T-helper 1 cell treated with Interleukin-12 subunit alpha and Interleukin-12 subunit beta and Interleukin-4 antibody, amounts not matched to agents 30 μg/mL and 1 μg/mL, for 36 hours (primary cell): Measurements from ENCODE around the gene PAPPA2.

Experiments used
- H3K27ac Mint-ChIP-seq: one replicate; pipeline ENCODE4 v1.8.0; 2021; ENCODE audit warnings: mild to moderate bottlenecking, mixed read lengths
- H3K27me3 Mint-ChIP-seq: one replicate; pipeline ENCODE4 v1.8.0; 2021; ENCODE audit warnings: low read depth, mixed read lengths
- H3K36me3 Mint-ChIP-seq: one replicate; pipeline ENCODE4 v1.8.0; 2021; ENCODE audit warnings: low read depth, mixed read lengths
- H3K4me1 Mint-ChIP-seq: one replicate; pipeline ENCODE4 v1.8.0; 2021; ENCODE audit warnings: low read depth, mixed read lengths
- H3K4me3 Mint-ChIP-seq: one replicate; pipeline ENCODE4 v1.8.0; 2021; ENCODE audit warnings: mild to moderate bottlenecking, moderate library complexity, mixed read lengths
- H3K9me3 Mint-ChIP-seq: one replicate; pipeline ENCODE4 v1.8.0; 2021; ENCODE audit warnings: mixed read lengths

PAPPA2 gene

DNA sequence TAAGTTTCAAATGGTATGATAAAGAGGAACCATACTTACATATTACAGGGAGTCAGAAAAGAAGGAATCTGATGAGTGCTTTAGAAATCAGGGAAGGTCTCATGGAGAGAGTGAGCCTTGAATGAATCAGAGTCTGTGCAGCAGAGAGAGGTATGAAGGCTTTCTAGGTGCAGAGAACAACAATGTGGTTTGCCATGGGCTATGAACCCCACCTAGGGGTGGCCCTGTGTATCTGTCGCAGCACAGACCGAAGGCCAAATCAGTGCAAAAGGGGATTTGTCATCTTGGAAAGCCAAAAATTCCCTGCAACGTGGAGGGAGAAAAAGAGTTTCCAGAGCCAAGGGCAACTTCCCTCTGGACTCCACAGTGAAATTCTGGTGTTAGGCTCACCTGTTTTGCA, 3.5 kb downstream of the PAPPA2 start:
- H3K4me3 Mint-ChIP-seq = no peak overlapping the region
- no peaks in the 10 kb centered on the region for H3K27me3 Mint-ChIP-seq
- no peaks in the 10 kb centered on the region for H3K36me3 Mint-ChIP-seq
- no peaks in the 10 kb centered on the region for H3K9me3 Mint-ChIP-seq
- H3K27ac Mint-ChIP-seq = no peak overlapping the region
- no peaks in the 10 kb centered on the region for H3K4me1 Mint-ChIP-seq

DNA sequence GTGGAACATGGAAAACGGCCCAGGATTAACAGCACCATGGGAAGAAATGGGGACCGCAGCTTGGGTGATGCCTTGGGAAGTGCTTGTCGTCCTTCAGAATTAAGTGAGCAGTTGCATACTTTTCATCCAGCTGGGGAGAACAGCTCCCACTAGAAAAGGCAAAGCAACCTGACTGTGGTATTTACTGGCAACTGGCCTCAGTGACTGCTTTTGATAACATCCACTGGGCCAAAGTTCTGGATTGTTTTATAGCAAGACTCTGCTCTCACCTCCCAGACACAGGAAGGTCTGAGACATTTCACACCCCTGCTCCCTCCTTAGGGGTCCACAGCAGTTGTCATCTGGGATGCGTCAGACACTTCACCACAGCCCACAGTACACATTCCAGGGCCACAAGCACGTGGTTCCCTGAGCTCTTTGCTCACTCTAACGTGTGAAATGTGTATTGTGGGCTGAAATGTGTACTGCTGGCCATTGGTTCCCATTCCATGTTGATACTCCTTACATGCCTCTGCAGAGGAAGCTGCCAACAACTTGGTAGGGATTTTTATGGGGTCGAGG, 6.6 kb downstream of the PAPPA2 start:
- H3K9me3 Mint-ChIP-seq = no peaks in the 10 kb centered on the region
- H3K27ac Mint-ChIP-seq = no peak overlapping the region
- no peak overlapping the region for H3K4me3 Mint-ChIP-seq

DNA sequence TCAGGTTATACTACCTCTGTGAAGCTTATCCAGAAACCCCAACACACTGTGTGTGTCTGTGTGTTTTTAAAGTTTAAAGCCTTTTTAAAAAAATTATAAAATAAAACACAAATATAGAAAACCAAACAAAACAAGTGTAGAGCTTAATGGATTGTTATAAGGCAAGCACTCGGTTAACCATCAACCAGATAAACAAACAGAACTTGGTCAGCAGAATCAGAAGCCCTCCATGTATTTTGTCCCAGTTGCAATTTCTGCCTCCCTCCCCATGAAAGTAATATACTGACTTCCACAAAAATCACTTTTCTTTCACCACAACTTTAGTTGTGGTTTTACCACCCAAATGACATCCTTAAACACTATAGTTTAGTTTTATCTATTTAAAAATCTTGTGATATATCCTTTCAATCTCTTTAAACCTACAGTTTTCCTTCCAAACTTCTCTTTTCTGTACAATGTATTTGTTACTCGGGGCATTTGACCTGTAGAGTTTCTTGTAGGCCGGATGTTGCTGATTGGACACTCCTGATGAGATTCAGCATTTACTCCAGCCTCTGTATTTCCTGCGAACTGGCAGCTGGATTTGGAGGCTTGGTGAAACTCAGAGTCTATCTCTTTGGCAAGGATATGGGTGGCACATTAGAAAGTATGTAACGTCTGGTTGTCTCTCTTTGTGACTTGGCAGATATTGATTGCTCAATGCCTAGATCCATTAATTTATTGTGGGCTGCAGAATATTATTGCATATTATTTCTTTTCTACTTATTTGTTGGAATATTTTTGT, 8.6 kb downstream of the PAPPA2 start:
- no peaks in the 10 kb centered on the region for H3K36me3 Mint-ChIP-seq
- no peaks in the 10 kb centered on the region for H3K27me3 Mint-ChIP-seq

More for the DNA sequence above, 6.6 kb downstream of the PAPPA2 start:
- H3K4me1 Mint-ChIP-seq = no peaks in the 10 kb centered on the region
- no peaks in the 10 kb centered on the region for H3K27me3 Mint-ChIP-seq
- H3K36me3 Mint-ChIP-seq = no peaks in the 10 kb centered on the region

DNA sequence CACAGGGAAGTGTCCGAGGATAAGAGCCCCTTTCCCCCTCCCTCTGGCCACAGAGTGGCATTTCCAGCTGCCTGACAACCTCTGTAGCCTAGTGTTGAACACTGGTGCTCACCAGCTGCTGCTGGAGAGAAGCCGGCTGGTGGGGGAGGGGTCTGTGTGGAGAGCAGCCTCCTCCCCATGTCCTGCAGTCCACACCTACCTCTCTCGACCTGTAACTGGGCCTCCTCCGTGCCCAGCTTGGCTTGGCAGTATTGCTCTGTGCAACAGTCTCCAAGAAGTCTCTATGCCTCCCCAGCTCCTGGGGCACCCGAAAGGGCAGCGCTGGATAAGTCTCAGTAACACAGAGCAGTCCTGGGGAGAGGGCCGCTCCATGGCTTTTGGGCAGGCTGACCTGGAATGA, 17.0 kb downstream of the PAPPA2 start:
- no peak overlapping the region for H3K4me3 Mint-ChIP-seq
- no peaks in the 10 kb centered on the region for H3K36me3 Mint-ChIP-seq
- H3K9me3 Mint-ChIP-seq = no peaks in the 10 kb centered on the region
- no peak overlapping the region for H3K27ac Mint-ChIP-seq
- H3K27me3 Mint-ChIP-seq = peaks cover 5% of the 10 kb centered on the region
- H3K4me1 Mint-ChIP-seq = no peaks in the 10 kb centered on the region

More for the DNA sequence above, 8.6 kb downstream of the PAPPA2 start:
- Mint-ChIP-seq H3K27ac (no peak overlapping the region), H3K9me3 (no peaks in the 10 kb centered on the region), H3K4me3 (no peak overlapping the region), H3K4me1 (no peaks in the 10 kb centered on the region)

DNA sequence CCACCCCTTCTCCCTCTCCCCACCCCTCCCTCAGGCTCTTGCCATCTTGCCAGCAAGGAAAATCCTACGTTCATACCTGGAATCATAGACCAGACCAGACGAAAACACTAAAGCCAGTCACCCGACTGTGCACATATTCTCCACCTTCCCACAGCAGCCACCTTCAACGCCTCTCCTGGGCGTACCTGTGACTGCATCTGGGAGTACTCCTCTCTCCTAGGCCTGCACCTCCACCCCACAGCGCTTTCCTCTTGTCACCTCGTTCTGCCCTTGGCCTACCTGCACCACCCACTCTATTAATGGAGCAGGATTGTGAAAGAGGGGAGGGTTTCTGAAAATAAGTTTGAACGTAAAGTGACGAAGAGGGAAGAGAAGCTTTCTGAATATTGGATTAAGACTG, 17.8 kb downstream of the PAPPA2 start:
- H3K36me3 Mint-ChIP-seq = no peaks in the 10 kb centered on the region
- no peak overlapping the region for H3K4me3 Mint-ChIP-seq
- H3K27me3 Mint-ChIP-seq = peaks cover 5% of the 10 kb centered on the region
- H3K4me1 Mint-ChIP-seq = no peaks in the 10 kb centered on the region
- H3K27ac Mint-ChIP-seq = no peak overlapping the region
- H3K9me3 Mint-ChIP-seq = no peaks in the 10 kb centered on the region

DNA sequence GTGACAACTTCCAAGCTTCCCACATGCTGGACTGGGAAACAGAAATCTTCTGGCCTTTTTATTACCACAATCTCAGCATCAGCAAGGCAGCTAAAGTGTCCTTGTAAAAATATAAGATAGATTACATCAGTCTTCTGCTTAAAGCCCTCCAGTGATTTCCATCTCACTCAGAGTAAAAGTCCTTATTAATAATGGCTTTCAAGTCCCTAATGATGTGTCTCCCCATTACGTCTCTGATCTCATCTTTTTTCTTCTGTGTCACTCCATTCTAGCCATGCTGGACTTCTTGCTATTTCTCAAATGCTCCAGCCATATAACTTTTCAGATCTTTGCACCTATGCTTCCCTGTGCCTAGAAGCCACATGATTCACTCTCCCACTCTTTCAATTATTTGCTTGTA, 22.1 kb downstream of the PAPPA2 start:
- Mint-ChIP-seq H3K27ac (no peak overlapping the region), H3K36me3 (no peaks in the 10 kb centered on the region), H3K9me3 (no peaks in the 10 kb centered on the region), H3K27me3 (peaks cover 5% of the 10 kb centered on the region), H3K4me1 (no peaks in the 10 kb centered on the region), H3K4me3 (no peak overlapping the region)

DNA sequence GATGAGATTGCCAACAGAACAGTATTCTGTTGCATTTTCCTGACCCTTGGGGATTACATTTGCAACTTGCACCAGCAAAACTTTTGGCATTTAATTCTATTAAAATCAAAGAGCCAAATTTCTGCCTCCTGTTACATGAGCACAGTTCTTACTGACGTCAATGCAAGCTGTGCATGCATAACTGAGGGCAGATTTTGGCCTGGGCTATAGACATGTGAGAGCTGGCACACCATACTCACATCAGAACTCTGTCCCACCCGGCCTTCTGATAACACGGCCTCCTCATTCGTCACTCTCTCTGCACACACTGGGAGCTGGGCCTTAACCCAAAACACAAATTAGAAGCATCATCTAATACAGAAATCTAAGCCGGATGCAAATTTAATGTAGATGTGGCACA, 31.5 kb downstream of the PAPPA2 start:
- Mint-ChIP-seq H3K4me3 (no peak overlapping the region), H3K4me1 (no peaks in the 10 kb centered on the region), H3K36me3 (no peaks in the 10 kb centered on the region), H3K27ac (no peak overlapping the region), H3K27me3 (no peaks in the 10 kb centered on the region), H3K9me3 (no peaks in the 10 kb centered on the region)

DNA sequence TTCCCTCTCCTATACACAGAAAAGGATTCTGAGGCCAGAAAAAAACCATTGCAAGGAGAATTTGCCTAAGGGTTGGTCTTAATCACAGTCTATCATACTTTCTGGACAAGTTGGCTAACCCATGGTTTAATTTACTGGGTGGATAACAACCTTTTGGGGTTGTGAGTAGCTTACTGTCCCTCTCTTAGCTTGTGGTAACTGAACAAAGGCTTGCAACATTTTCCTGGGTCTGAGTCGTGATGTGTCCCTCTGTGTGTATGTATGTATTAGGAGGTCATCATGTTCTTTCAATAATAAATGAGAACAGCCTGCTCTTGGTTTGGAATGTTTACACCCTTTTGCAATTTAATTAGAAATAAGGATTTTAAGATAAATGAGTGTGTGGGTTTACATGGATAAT, 36.7 kb downstream of the PAPPA2 start:
- no peaks in the 10 kb centered on the region for H3K36me3 Mint-ChIP-seq
- no peak overlapping the region for H3K27ac Mint-ChIP-seq
- no peaks in the 10 kb centered on the region for H3K27me3 Mint-ChIP-seq
- no peaks in the 10 kb centered on the region for H3K9me3 Mint-ChIP-seq
- H3K4me3 Mint-ChIP-seq = no peak overlapping the region
- no peaks in the 10 kb centered on the region for H3K4me1 Mint-ChIP-seq

DNA sequence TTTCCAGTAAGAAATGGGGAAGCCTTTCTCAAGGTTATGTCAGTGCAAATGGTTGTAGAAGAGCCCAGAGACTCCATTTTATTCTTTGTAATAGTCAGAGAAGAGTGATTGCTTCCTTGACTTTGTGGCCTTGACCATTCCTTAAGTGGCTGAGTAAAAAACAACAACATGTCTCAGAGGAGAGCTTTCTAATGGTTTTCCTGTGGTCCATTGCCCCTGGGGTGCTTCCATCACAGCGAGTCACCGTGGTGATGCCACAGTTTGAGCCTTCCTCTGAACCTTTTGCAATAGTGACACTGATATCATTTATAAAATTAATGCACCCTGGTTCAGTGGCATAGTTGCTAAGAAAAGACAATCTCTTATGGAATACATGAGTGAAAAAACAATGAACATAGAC, 38.6 kb downstream of the PAPPA2 start:
- H3K36me3 Mint-ChIP-seq = no peaks in the 10 kb centered on the region
- H3K4me1 Mint-ChIP-seq = no peaks in the 10 kb centered on the region
- no peaks in the 10 kb centered on the region for H3K9me3 Mint-ChIP-seq
- H3K27me3 Mint-ChIP-seq = no peaks in the 10 kb centered on the region
- H3K4me3 Mint-ChIP-seq = no peak overlapping the region
- no peak overlapping the region for H3K27ac Mint-ChIP-seq

DNA sequence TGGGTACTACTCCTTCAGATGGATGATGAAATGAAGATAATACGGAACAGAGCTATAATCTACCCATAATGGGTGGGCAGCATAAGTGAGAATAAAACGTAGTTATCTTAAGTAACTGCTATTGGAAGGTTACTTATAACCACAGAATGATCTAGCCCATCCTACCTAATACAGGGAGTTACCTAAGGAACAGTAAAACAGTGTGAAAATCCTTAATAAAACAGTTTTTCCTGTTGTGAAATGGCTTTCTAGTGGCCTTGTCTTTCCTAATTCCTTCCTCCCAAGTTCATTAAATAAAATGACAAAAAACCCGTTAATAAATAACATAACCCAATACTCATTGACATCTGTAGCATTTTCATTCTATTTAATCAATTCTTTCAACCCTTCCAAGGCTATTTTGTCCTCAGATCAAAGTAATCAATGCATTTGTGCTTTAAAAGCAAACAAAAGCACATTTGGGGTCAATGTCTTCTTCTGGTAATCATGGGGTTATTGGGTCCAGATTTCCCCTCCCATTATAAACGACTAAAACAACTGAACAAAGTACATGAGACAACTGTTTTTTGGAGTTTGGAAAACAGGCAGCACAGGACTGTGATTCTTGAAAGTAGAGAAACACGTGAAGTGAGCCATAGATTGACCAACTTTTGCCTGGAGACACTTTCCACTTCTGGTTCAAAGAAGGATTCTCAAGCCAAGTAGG, 42.0 kb downstream of the PAPPA2 start:
- no peaks in the 10 kb centered on the region for H3K9me3 Mint-ChIP-seq
- no peak overlapping the region for H3K4me3 Mint-ChIP-seq
- H3K4me1 Mint-ChIP-seq = no peaks in the 10 kb centered on the region
- no peaks in the 10 kb centered on the region for H3K27me3 Mint-ChIP-seq
- H3K36me3 Mint-ChIP-seq = no peaks in the 10 kb centered on the region
- H3K27ac Mint-ChIP-seq = no peak overlapping the region

DNA sequence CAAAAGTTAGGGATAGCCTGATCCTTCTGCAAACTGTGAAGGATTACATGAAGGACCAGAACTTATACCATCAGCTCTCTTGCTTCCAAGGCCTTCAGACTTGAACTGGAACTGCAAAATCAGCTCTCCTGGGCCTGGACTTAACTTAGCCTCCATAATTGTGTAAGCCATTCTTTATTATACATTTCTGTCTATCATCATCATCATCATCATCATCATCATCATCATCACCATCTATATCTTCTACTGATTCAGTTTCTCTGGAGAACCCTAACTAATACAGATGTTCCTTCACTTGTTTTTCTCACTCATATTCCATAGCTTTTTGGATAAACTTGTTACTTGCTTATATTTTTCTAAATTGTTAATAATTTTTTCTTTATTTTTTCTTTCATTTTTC, 50.0 kb downstream of the PAPPA2 start:
- Mint-ChIP-seq H3K9me3 (peaks cover 5% of the 10 kb centered on the region), H3K4me3 (no peak overlapping the region), H3K27ac (no peak overlapping the region), H3K36me3 (no peaks in the 10 kb centered on the region), H3K4me1 (no peaks in the 10 kb centered on the region), H3K27me3 (no peaks in the 10 kb centered on the region)

DNA sequence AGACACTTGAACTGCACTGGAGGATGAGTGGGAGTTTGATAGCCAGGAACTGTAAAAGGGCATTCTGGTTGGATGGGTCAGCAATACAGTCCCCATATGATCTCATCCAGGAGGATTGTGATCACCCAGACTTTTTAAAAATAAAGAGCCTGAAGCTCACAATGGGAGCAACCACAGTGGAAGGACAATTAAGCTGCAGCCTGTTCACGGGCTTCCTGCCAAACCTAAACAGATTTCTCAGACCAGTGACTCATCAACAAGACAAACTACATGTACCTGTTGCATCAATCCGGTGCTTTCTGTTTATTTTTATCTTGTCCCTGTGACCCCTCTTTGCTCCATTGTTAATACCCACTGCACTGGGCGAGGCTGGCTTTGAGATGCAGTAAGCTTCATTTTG, 52.3 kb downstream of the PAPPA2 start:
- no peak overlapping the region for H3K4me3 Mint-ChIP-seq
- no peak overlapping the region for H3K27ac Mint-ChIP-seq
- H3K4me1 Mint-ChIP-seq = no peaks in the 10 kb centered on the region
- H3K27me3 Mint-ChIP-seq = no peaks in the 10 kb centered on the region
- H3K9me3 Mint-ChIP-seq = peaks cover 5% of the 10 kb centered on the region
- H3K36me3 Mint-ChIP-seq = no peaks in the 10 kb centered on the region

DNA sequence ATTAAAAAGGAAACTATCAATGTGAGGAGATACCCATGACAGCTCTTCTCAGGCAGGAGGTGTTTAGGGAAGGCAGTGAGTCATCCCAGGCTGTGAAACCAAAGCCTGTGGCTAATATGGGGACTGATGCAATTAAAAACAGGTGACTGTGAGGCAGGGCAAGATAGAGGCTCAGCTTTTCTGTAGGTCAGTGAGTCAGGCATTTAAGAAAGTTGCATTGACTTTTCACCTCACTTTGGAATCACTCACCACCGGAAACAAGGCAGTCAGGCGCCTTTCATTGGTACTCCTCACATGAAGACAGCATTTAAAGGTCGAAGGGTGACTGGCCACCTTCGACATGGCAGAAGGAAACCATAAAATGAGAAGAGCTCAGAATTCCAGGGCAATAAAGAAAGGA, 54.5 kb downstream of the PAPPA2 start:
- Mint-ChIP-seq H3K4me1 (no peaks in the 10 kb centered on the region), H3K9me3 (peaks cover 5% of the 10 kb centered on the region), H3K27ac (no peak overlapping the region), H3K27me3 (no peaks in the 10 kb centered on the region), H3K4me3 (no peak overlapping the region), H3K36me3 (no peaks in the 10 kb centered on the region)

DNA sequence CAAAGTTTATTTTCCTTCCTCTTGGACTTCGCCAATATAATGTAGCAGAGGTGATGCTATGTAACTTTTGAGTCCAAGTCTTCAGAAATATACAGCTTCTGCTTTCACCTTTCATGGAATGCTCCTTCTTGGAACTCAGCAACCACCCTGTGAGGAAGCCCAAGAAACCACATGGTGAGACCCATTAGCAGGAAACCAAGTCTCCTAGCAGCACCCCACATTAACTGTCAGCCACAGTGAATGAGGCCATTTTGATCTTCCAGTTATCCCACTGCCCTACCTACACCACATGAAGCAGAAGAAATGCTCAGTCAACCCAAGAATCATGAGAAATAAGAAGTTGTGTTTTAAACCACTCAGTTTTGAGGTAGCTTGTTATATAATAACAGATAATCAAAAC, 58.2 kb downstream of the PAPPA2 start:
- Mint-ChIP-seq H3K4me3 (no peak overlapping the region), H3K36me3 (no peaks in the 10 kb centered on the region), H3K27ac (no peak overlapping the region), H3K9me3 (peaks cover 4% of the 10 kb centered on the region), H3K27me3 (no peaks in the 10 kb centered on the region), H3K4me1 (no peaks in the 10 kb centered on the region)

DNA sequence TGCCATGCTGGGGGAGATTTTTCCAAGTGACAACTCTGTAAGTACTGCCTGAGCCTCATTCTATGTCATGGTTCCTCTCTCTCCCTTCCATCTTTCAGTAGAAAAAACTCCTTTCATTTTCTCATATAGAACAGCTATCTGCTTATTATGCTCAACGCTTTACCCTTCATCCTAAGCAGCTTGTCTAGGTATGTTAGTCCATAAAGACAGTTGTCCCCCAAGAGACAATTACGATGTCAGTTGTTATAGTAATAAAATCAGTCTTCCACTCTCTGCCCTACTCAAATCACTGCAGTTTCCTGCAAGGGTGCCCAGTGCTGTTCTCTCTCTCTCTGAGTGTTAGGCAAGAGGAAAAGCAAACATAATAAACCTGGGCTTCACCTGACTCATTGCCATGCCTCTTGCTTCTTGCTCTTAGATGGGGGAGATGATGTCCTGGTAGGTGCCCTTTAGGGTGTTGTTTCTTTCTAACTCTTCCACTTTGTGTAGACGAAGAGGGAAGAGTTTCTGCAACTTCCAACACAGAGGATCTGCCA, 59.4 kb downstream of the PAPPA2 start:
- Mint-ChIP-seq H3K4me1 (no peaks in the 10 kb centered on the region), H3K4me3 (no peak overlapping the region)

More for the DNA sequence above, 59.4 kb downstream of the PAPPA2 start:
- H3K27ac Mint-ChIP-seq = no peak overlapping the region
- no peaks in the 10 kb centered on the region for H3K36me3 Mint-ChIP-seq
- H3K9me3 Mint-ChIP-seq = peaks cover 3% of the 10 kb centered on the region
- no peaks in the 10 kb centered on the region for H3K27me3 Mint-ChIP-seq
